IPS DF 4.7 (cell line): ENCODE results near the gene ZNF439.
"Not testable (repeated sequence)": the region's sequence is repeated elsewhere in the genome, so short reads cannot be mapped to it uniquely, and the experiment has no call there.

Source experiments
- DNase-seq: peaks from one replicate; pipeline ENCODE4 v3.0.0-alpha.2; 2013; ENCODE audit warnings: low spot score; ENCODE audit errors: extremely low read depth

The ZNF439 gene

GRCh38 chr19:11848594-11849469 lies at the start of gene ZNF439:
Gene ZNF439, plus strand, starts transcription at chr19:11848726. Its CDS starts 142 bp downstream, at chr19:11848868.
- no peak for DNase-seq

- DNase-seq = no peak
Observed at GRCh38 chr19:11806354-11807098, 42.0 kb upstream of the ZNF439 start.

GRCh38 chr19:11807099-11807380 lies 41.5 kb upstream of the ZNF439 start:
- no peak for DNase-seq

- DNase-seq = no peak
Observed at GRCh38 chr19:11813703-11814028, 34.9 kb upstream of the ZNF439 start.

GRCh38 chr19:11814029-11814699 lies 34.4 kb upstream of the ZNF439 start, which contains the start of gene ZNF440:
Gene ZNF440, plus strand, starts transcription at chr19:11814273. Its CDS starts 175 bp downstream, at chr19:11814448.
- DNase-seq = peak; percentile 58

- no peak for DNase-seq
Observed at GRCh38 chr19:11814700-11815035, 33.9 kb upstream of the ZNF439 start.

- DNase-seq = no peak
Observed at GRCh38 chr19:11821474-11822109, 26.9 kb upstream of the ZNF439 start.

GRCh38 chr19:11828957-11829876 lies 19.3 kb upstream of the ZNF439 start:
- not testable (repeated sequence) for DNase-seq

GRCh38 chr19:11832253-11832912 lies 16.1 kb upstream of the ZNF439 start:
- DNase-seq = no peak

GRCh38 chr19:11833541-11833940 lies 15.0 kb upstream of the ZNF439 start:
- DNase-seq = no peak

GRCh38 chr19:11835626-11836066 lies 12.9 kb upstream of the ZNF439 start:
- not testable (repeated sequence) for DNase-seq

GRCh38 chr19:11843722-11844121 lies 4.8 kb upstream of the ZNF439 start:
- no peak for DNase-seq

GRCh38 chr19:11847615-11848014 lies 911 bp upstream of the ZNF439 start:
- DNase-seq = not testable (repeated sequence)

- no peak for DNase-seq
Observed at GRCh38 chr19:11848200-11848593, 329 bp upstream of the ZNF439 start.

GRCh38 chr19:11850289-11850688 lies 1.8 kb downstream of the ZNF439 start:
- not testable (repeated sequence) for DNase-seq

GRCh38 chr19:11853358-11853757 lies 4.8 kb downstream of the ZNF439 start:
- DNase-seq = no peak

GRCh38 chr19:11856596-11857250 lies 8.2 kb downstream of the ZNF439 start:
- DNase-seq = no peak

GRCh38 chr19:11860721-11861120 lies 12.2 kb downstream of the ZNF439 start:
- no peak for DNase-seq

GRCh38 chr19:11861301-11861700 lies 12.8 kb downstream of the ZNF439 start:
- DNase-seq = no peak

- DNase-seq = not testable (repeated sequence)
Observed at GRCh38 chr19:11867766-11868165, 19.2 kb downstream of the ZNF439 start.
